OCI-M1 (cell line): ENCODE data around the gene HPCAL1.

ENCODE experiments used
- DNase-seq: peaks from one replicate; lab custom pipeline; 2025; lab: John Stamatoyannopoulos, UW

HPCAL1 gene

GRCh38 chr2:10425699-10426098 lies 123.0 kb downstream of the HPCAL1 start:
- DNase-seq: no peak

GRCh38 chr2:10426726-10427617 lies 124.3 kb downstream of the HPCAL1 start:
- DNase-seq: no peak

GRCh38 chr2:10427618-10427949 lies 124.9 kb downstream of the HPCAL1 start:
- no peak for DNase-seq

- no peak for DNase-seq
Measured at GRCh38 chr2:10428355-10428754, 125.7 kb downstream of the HPCAL1 start.

GRCh38 chr2:10428924-10429323 lies 126.2 kb downstream of the HPCAL1 start:
- no peak for DNase-seq

GRCh38 chr2:10430886-10431622 lies 128.3 kb downstream of the HPCAL1 start:
- no peak for DNase-seq

GRCh38 chr2:10431797-10432196 lies 129.1 kb downstream of the HPCAL1 start:
- no peak for DNase-seq

GRCh38 chr2:10432311-10433181 lies 129.8 kb downstream of the HPCAL1 start:
- peak; percentile 29 for DNase-seq

- DNase-seq: no peak
Measured at GRCh38 chr2:10433264-10433946, 130.7 kb downstream of the HPCAL1 start.

GRCh38 chr2:10433947-10434885 lies 131.5 kb downstream of the HPCAL1 start:
- DNase-seq: no peak

- peak; percentile 93 for DNase-seq
Measured at GRCh38 chr2:10434886-10435819, 132.4 kb downstream of the HPCAL1 start.

- DNase-seq: no peak
Measured at GRCh38 chr2:10435820-10436204, 133.1 kb downstream of the HPCAL1 start.

- DNase-seq: no peak
Measured at GRCh38 chr2:10436583-10437110, 133.9 kb downstream of the HPCAL1 start.

GRCh38 chr2:10437806-10438205 lies 135.1 kb downstream of the HPCAL1 start:
- no peak for DNase-seq

GRCh38 chr2:10438688-10439087 lies 136.0 kb downstream of the HPCAL1 start:
- no peak for DNase-seq

- no peak for DNase-seq
Measured at GRCh38 chr2:10439185-10439879, 136.6 kb downstream of the HPCAL1 start.

- no peak for DNase-seq
Measured at GRCh38 chr2:10439971-10440370, 137.3 kb downstream of the HPCAL1 start.

- DNase-seq: no peak
Measured at GRCh38 chr2:10440736-10441135, 138.0 kb downstream of the HPCAL1 start.

GRCh38 chr2:10441948-10442347 lies 139.2 kb downstream of the HPCAL1 start:
- DNase-seq: no peak
